Measurements from ENCODE around the gene BAG3.

Gene BAG3

DNA sequence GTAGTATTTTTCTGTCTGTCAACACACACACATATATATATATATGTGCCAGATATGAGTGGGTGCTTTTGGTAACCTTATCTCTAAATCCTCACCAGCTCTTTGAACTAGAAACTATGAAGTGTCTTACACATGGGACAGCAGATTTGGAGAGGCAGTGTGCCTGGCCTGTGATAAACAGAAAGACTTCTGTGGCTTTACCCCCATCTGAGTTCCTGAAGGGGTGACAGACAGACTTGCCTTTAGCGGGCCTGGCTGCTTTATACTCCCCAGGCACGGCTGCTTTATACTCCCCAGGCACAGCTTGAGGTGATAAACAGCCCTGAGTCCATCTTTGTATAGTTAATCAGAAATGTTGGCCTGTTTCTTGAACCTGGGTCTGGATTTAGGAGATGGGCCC lies 5.6 kb downstream of the BAG3 start:
- no peaks in the 10 kb centered on the region for H3K36me3 ChIP-seq (ENCODE audit: control insufficient read depth, low read length)
- H4K20me1 ChIP-seq (ENCODE audit: control insufficient read depth, insufficient read depth, low read depth, low read length): no peaks in the 10 kb centered on the region
- H3K4me2 ChIP-seq (ENCODE audit: low read length): no peak overlapping the region
- peaks cover 15% of the 10 kb centered on the region for H3F3A ChIP-seq (ENCODE audit: control insufficient read depth, insufficient read depth)
- H3K4me3 ChIP-seq (ENCODE audit: low read length): no peak overlapping the region
- no peaks in the 10 kb centered on the region for H3K9me3 ChIP-seq (ENCODE audit: control insufficient read depth, insufficient read depth, low read length)
- no peak overlapping the region for H3K27ac ChIP-seq (ENCODE audit: low read depth, low read length)
- TF ChIP-seq CTCF (IDR thresholded peaks at IDR 0.05; ENCODE audit: low read depth, low read length, poor library complexity, severe bottlenecking) (no peak), EZH2phosphoT487 (IDR thresholded peaks at IDR 0.05; ENCODE audit: borderline replicate concordance, low read length) (no peak)
- H3K27me3 ChIP-seq (ENCODE audit: control insufficient read depth, low read length): peaks cover 11% of the 10 kb centered on the region
- H3K79me2 ChIP-seq (ENCODE audit: control insufficient read depth, low read length): no peaks in the 10 kb centered on the region
- peaks cover 5% of the 10 kb centered on the region for H3K4me1 ChIP-seq (ENCODE audit: control insufficient read depth, low read length)
- no peaks in the 10 kb centered on the region for H3K9me2 ChIP-seq (replicated peaks; ENCODE audit: control insufficient read depth, low read length)

- Histone ChIP-seq H3K27ac (ENCODE audit: low read depth, low read length) (no peak overlapping the region), H3K4me1 (ENCODE audit: control insufficient read depth, low read length) (no peaks in the 10 kb centered on the region), H3K4me2 (ENCODE audit: low read length) (no peak overlapping the region), H3K4me3 (ENCODE audit: low read length) (no peak overlapping the region), H3K36me3 (ENCODE audit: control insufficient read depth, low read length) (no peaks in the 10 kb centered on the region), H3F3A (ENCODE audit: control insufficient read depth, insufficient read depth) (peaks cover 12% of the 10 kb centered on the region), H3K27me3 (ENCODE audit: control insufficient read depth, low read length) (peaks cover 3% of the 10 kb centered on the region), H3K9me3 (ENCODE audit: control insufficient read depth, insufficient read depth, low read length) (no peaks in the 10 kb centered on the region), H3K9me2 (replicated peaks; ENCODE audit: control insufficient read depth, low read length) (no peaks in the 10 kb centered on the region), H4K20me1 (ENCODE audit: control insufficient read depth, insufficient read depth, low read depth, low read length) (no peaks in the 10 kb centered on the region), H3K79me2 (ENCODE audit: control insufficient read depth, low read length) (no peaks in the 10 kb centered on the region)
- TF ChIP-seq EZH2phosphoT487 (IDR thresholded peaks at IDR 0.05; ENCODE audit: borderline replicate concordance, low read length) (no peak), CTCF (IDR thresholded peaks at IDR 0.05; ENCODE audit: low read depth, low read length, poor library complexity, severe bottlenecking) (no peak)
These were observed 6.5 kb downstream of the BAG3 start for GRCh38 chr10:119657725-119658124.

- Histone ChIP-seq H3F3A (ENCODE audit: control insufficient read depth, insufficient read depth) (peaks cover 7% of the 10 kb centered on the region; the same call in 1 of the 2 replicates), H3K9me3 (ENCODE audit: control insufficient read depth, insufficient read depth, low read length) (no peaks in the 10 kb centered on the region)
These were observed 7.1 kb downstream of the BAG3 start for GRCh38 chr10:119658274-119658673.

More at GRCh38 chr10:119658274-119658673, 7.1 kb downstream of the BAG3 start:
- Histone ChIP-seq H3K27ac (ENCODE audit: low read depth, low read length) (no peak overlapping the region), H4K20me1 (ENCODE audit: control insufficient read depth, insufficient read depth, low read depth, low read length) (no peaks in the 10 kb centered on the region), H3K36me3 (ENCODE audit: control insufficient read depth, low read length) (no peaks in the 10 kb centered on the region), H3K79me2 (ENCODE audit: control insufficient read depth, low read length) (no peaks in the 10 kb centered on the region), H3K4me3 (ENCODE audit: low read length) (no peak overlapping the region), H3K9me2 (replicated peaks; ENCODE audit: control insufficient read depth, low read length) (no peaks in the 10 kb centered on the region), H3K27me3 (ENCODE audit: control insufficient read depth, low read length) (peaks cover 3% of the 10 kb centered on the region), H3K4me1 (ENCODE audit: control insufficient read depth, low read length) (no peaks in the 10 kb centered on the region), H3K4me2 (ENCODE audit: low read length) (no peak overlapping the region)
- TF ChIP-seq EZH2phosphoT487 (IDR thresholded peaks at IDR 0.05; ENCODE audit: borderline replicate concordance, low read length) (no peak), CTCF (IDR thresholded peaks at IDR 0.05; ENCODE audit: low read depth, low read length, poor library complexity, severe bottlenecking) (no peak)

All from DOHH2 (cell line).